NAMALWA (cell line): ENCODE data around the gene PDE7B.
A peak's percentile ranks its signal among the peaks of the same experiment; 100 is the strongest.
"Not testable (repeated sequence)": the region's sequence is repeated elsewhere in the genome, so short reads cannot be mapped to it uniquely, and the experiment has no call there.

Experiments
- DNase-seq: peaks from one replicate; pipeline ENCODE4 v3.0.0-alpha.2; 2015; ENCODE audit warnings: low spot score

PDE7B gene

GRCh38 chr6:136108361-136108945 is 257.0 kb downstream of the PDE7B start:
- no peak for DNase-seq

GRCh38 chr6:136111831-136112230 is 260.3 kb downstream of the PDE7B start:
- DNase-seq: no peak

GRCh38 chr6:136112262-136112661 is 260.8 kb downstream of the PDE7B start:
- no peak for DNase-seq

GRCh38 chr6:136113736-136114173 is 262.3 kb downstream of the PDE7B start:
- DNase-seq: peak; percentile 50

GRCh38 chr6:136114661-136115060 is 263.2 kb downstream of the PDE7B start:
- DNase-seq: no peak

GRCh38 chr6:136115941-136116340 is 264.4 kb downstream of the PDE7B start:
- no peak for DNase-seq

- DNase-seq: no peak
These were observed 265.6 kb downstream of the PDE7B start for GRCh38 chr6:136117081-136117480.

GRCh38 chr6:136118787-136119186 is 267.3 kb downstream of the PDE7B start:
- no peak for DNase-seq

GRCh38 chr6:136123468-136123867 is 272.0 kb downstream of the PDE7B start:
- no peak for DNase-seq

- DNase-seq: no peak
These were observed 274.1 kb downstream of the PDE7B start for GRCh38 chr6:136125585-136125984.

- no peak for DNase-seq
These were observed 276.4 kb downstream of the PDE7B start for GRCh38 chr6:136127873-136128272.

- DNase-seq: no peak
These were observed 277.9 kb downstream of the PDE7B start for GRCh38 chr6:136129365-136129764.

- no peak for DNase-seq
These were observed 282.8 kb downstream of the PDE7B start for GRCh38 chr6:136134268-136134667.

GRCh38 chr6:136134751-136135150 is 283.2 kb downstream of the PDE7B start:
- DNase-seq: peak; percentile 2

GRCh38 chr6:136136274-136136673 is 284.8 kb downstream of the PDE7B start:
- DNase-seq: no peak

- no peak for DNase-seq
These were observed 285.6 kb downstream of the PDE7B start for GRCh38 chr6:136137008-136137692.

GRCh38 chr6:136137739-136138402 is 286.4 kb downstream of the PDE7B start:
- DNase-seq: no peak

GRCh38 chr6:136139111-136139510 is 287.6 kb downstream of the PDE7B start:
- not testable (repeated sequence) for DNase-seq

- no peak for DNase-seq
These were observed 292.9 kb downstream of the PDE7B start for GRCh38 chr6:136144251-136145023.

- no peak for DNase-seq
These were observed 294.6 kb downstream of the PDE7B start for GRCh38 chr6:136146130-136146529.

GRCh38 chr6:136147342-136147741 is 295.8 kb downstream of the PDE7B start:
- no peak for DNase-seq

- DNase-seq: no peak
These were observed 296.6 kb downstream of the PDE7B start for GRCh38 chr6:136148051-136148450.

- DNase-seq: no peak
These were observed 297.0 kb downstream of the PDE7B start for GRCh38 chr6:136148523-136148922.
